ENCODE measurements around the gene SLC15A5.

GRCh38 chr12:16228067-16228466 is 49.4 kb downstream of the SLC15A5 start:
- TF ChIP-seq CTCF (IDR thresholded peaks at IDR 0.05) (no peak), POLR2AphosphoS5 (IDR thresholded peaks at IDR 0.05) (no peak), POLR2A (IDR thresholded peaks at IDR 0.05) (no peak)

Data from suprapubic skin (tissue), 4 donors.